GM19035 (cell line): ENCODE data around the gene LBX1.

ENCODE experiments used
- ATAC-seq: cut with Tn5 transposase; IDR thresholded peaks from one replicate; pipeline ENCODE4 v1.9.1; 2021; ENCODE audit not compliant: unreplicated experiment

Gene LBX1

GRCh38 chr10:101226491-101227428 is 2.5 kb downstream of the LBX1 start:
- no peak for ATAC-seq

GRCh38 chr10:101225846-101226421 is 3.3 kb downstream of the LBX1 start:
- no peak for ATAC-seq

DNA sequence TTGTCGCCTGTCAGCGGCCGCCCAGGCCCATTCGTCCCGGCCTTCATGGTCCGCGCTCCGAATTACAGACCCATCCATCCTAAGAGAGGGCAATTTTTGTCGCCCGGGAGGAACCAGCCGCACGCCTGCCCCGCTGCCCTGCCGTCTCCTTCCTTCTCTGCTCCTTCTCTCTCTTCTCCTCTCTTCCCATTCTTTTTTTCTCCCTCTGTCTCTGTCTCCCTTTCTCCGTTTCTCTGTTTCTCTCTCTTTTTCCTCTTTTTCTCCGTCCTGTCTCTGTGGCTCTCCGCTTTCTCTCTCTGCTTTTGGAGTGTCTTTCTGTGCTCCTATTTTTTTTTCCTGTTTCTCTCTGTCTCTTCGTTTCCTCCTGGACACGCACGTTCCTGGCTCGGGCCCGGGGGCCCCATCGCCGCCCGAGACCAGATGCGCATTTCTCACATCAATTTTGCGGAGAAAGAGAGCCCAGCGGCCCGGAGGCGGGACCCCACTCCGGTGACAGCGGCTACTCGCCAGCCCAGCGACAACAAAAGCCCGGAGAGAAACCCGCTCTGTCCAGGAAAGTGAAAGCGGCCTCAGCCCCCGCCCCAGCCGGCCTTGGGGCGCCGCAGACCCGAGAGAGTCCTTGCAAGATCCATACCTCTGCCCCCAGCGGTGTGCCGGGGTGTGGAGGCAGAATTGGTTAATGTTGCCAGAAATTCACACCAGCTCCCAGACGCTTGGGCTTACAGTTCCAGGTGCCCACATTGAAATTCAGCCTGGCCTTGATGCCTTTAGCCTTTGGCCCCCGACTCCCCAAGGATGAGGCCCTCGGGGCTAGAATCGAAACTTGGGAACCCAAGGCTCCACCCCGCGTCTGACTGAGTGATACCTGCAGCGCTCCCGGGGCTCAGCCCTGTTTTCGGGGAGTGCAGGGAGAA is 4.1 kb downstream of the LBX1 start:
- ATAC-seq: no peak

DNA sequence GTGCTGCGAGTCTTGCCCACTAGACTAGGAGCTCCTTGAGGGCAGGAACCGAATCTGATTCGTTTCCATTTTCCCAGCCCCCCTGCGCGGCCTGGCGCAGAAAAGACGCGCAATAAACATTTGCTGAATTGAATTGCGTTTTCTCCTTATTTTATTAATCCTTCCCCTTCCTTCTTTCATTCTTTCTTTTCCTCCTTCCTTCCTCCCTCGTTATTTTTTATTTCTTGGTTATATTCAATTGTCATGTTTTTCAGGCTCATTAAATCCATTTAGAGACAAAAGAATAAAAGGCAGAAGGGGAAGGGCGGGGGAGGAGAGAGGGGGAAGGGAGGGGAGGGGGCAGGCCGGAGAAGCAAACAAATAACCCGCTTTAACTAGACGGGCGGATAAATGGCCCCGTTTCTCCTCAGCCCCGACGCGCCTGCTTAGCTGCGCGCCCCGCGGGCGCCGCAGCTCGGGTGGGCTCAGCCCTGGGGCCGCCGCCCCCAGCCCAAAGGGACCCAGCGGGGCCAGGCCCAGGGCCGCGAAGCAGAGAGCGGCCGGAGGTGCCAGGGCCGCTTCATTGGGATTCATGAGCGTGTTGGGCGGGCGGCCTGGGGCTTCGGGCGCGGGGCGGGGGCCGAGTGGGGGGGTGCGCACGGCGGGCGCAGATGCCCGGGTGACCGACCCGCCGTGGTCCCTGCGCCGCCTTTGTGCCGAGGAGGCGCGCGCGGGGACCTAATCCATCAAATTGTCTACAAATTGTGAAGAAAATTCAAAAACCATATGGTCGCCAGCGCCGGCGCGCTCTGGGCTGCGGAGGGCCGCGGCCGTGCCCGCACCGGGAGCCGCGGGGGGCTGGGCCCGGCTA is 5.0 kb downstream of the LBX1 start:
- ATAC-seq: no peak

GRCh38 chr10:101223274-101224059 is 5.8 kb downstream of the LBX1 start:
- no peak for ATAC-seq

DNA sequence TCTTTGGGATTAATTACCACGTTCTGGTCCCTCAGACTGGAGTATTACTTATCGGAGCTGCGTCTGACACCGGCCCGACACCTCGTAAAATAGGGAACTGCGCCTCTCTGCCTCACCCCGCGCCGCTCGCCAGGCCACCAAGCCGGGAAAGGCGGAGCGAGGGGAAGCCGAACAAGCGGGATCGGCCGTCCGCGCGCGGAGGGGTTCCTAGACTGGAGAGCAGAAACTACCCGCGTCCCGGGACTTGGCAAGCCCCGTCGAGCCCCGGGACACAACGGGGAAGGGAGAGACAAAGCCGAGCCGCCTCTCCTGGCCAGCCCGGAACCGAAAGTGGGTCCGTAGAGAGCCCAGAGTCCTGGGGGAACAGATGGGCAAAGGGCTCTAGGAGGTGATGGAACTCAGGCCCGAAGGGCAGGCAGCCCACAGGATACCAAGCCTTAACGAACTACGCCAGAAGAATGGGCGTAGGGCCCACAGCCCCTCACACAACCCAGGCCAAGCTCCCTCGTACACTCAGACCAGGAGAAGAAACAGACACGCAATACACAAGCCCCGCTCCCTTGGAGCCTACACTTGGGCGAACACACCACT is 6.5 kb downstream of the LBX1 start:
- no peak for ATAC-seq

DNA sequence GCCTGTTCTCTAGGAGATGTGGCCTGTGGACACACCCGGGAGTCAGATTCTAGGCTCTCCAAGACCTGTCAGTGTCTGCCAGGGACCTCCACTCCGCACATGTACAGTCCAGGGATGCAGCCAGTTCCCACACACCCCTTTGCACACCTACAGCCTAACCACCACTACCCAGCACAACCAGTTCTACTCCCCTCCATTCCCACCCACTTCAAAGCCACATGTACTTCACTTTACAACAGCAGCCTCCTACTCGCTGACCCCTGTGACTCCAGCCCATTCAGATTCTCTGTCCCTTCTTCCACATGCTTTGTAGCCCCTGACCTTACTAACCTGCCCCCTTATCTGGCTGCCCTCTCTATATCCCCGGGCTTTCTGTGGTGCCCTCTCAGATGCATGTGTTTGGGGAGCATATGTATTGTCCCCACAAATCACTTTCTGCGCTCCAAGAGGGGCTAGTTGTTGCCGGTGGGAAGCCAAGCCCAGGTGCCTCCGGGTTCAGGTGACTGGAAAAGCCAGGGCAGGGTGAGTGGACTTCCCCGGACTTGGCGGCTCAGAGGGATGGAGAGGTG is 7.2 kb downstream of the LBX1 start:
- no peak for ATAC-seq

- ATAC-seq: no peak
Observed at GRCh38 chr10:101221549-101221948, 7.7 kb downstream of the LBX1 start.

GRCh38 chr10:101219946-101220451 is 9.3 kb downstream of the LBX1 start:
- ATAC-seq: no peak

GRCh38 chr10:101219139-101219945 is 9.9 kb downstream of the LBX1 start:
- ATAC-seq: no peak

DNA sequence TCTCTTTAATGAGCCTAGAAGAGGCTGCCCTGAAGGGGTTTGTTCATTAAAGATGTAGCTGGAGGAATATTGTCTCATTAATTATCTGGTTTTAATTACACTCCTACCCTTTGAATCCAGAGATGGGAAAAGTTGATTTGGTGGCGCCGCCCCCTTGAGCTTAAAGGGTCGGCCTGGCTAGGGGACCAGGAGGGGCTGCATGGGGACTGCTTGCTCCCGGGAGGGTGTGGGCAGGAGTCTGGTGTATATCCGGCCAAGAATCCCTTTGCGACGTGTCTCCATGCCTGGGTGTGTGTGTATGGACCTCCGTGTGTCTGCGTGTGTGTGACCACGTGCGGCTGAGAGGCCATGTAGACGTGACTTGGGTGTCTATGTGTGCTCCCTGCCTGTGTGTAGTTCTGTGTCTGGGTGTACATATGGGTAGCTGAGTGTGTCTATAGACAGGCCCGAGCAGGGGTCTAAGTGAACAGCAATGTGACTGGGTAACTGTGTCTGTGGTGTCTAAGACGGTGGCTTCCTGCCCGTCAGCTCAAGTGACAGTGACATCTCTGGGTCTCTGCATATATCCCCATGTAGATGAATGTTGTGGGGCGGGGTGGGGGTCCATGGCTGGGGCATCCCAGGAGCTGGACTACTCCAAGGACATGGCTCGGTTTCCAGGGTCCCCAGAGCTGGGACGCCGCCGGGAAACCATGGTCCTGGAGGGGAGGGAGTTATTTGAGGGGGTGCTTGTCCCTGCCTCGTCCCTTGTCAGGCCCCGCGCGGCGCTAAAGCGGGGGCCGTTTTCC is 10.7 kb downstream of the LBX1 start:
- no peak for ATAC-seq

GRCh38 chr10:101217450-101218281 is 11.6 kb downstream of the LBX1 start:
- no peak for ATAC-seq

GRCh38 chr10:101217044-101217425 is 12.2 kb downstream of the LBX1 start:
- no peak for ATAC-seq

DNA sequence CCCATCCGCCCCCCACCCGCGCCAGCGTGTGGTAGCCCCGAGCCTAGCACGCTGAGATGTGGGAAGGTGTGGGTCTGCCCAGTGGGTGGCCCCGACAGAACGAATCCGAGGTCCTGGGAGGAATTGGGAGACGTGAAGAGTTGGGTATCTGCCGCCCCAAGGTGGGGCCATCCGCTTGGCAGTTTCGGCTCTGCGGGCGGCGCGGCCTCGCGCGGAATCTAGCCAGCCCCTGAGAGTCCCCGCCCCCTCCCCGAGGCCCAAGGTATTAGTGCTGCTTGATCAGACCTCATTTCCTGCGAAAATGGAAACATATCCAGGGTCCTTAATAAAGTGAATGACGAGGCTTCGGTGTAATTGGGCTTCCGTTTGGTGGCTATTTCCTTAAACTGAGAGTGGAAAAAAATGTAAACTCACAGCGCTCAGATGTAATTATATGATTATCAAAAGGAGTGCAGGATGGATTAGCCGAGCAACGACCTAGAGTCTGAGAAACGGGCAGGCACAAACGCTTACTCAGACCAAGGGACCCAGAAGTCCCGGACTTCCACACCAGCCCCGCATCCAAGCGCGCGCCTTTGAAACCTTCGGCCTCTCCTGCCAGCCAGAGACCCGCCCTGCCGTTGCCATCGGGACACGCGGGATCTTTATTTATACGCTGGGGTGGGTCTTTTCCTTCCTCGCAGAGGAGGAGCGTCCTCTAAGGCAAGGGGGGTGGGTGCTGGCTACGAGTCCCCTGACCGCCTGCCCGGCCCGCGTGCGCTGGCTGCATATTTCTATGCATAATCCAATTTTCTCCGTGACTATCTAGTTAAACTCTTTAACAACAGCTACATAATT is 12.8 kb downstream of the LBX1 start:
- no peak for ATAC-seq

DNA sequence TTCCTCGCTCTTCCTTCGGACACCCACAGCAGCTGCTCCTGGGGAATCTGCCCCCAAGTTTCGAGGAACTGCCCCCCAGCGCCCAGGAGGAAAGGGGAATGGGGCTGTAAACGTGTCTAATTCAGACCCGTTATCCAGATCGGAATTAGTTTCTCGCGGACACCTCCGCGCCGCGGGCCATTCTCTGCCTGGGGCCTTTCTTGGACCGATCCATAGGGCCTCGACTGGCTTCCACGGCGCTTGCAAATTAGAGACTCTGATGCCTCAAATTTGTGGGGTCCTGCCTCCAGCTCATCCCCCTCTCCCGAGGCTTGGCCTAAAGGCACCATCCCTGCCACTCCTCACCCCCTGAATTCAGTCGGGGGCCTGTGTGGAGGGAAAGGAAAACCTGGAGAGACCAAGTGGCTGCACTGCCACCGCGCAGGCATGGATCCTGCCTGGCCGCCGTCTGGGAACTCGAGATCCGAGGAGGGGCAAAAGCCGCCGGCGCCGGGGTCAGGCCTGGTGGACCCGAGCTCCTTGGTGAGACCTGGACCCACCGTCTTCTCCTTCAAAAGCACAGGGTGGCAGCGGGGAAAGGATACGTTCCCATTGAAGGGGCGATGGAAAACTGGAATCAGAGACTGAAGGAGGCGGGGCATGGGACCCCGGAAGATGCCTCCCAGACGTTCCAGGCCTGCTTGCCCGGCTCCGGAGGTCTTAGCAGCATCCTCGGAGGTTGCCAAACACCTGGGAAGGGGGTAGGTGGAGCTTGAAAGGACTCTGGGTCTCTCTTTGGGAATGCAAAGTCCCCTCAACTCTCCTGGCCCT is 13.7 kb downstream of the LBX1 start:
- no peak for ATAC-seq
